Measurements from ENCODE around the gene TMUB1.
A peak's percentile ranks its signal among the peaks of the same experiment; 100 is the strongest.

Gene TMUB1

GRCh38 chr7:151095123-151095797, 12.0 kb upstream of the TMUB1 start:
- TF ChIP-seq CTCF (IDR thresholded peaks at IDR 0.05; ENCODE audit: insufficient read depth, low read length, poor library complexity, severe bottlenecking) = no peak
- peaks cover 2% of the 10 kb centered on the region for H3K36me3 ChIP-seq (ENCODE audit: control insufficient read depth, insufficient read depth, low read length)
- no peaks in the 10 kb centered on the region for H3K27me3 ChIP-seq (replicated peaks; ENCODE audit: control insufficient read depth, insufficient read depth, low read length)
- H3K4me3 ChIP-seq (replicated peaks; ENCODE audit: low read depth, low read length) = no peak overlapping the region
- DNase-seq (ENCODE audit: extremely low read depth, insufficient read length) = no peak

DNA sequence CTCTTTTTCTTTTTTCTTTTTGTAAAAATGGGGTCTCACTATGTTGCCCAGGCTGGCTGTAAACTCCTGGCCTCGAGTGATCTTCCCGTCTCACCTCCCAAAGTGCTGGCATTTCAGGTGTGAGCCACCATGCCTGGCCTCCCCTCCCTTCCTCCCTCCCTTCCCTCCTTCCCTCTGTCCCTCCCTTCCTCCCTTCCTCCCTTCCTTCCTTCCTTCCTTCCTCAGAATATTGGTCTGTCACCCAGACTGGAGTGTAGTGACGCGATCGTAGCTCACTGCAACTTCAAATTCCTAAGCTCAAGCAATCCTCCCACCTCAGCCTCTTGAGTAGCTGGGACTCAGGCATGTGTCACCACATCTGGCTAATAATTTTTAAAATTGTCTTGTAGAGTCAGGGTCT, 11.4 kb upstream of the TMUB1 start:
- TF ChIP-seq CTCF (IDR thresholded peaks at IDR 0.05; ENCODE audit: insufficient read depth, low read length, poor library complexity, severe bottlenecking) = no peak
- no peaks in the 10 kb centered on the region for H3K27me3 ChIP-seq (replicated peaks; ENCODE audit: control insufficient read depth, insufficient read depth, low read length)
- H3K4me3 ChIP-seq (replicated peaks; ENCODE audit: low read depth, low read length) = no peak overlapping the region
- H3K36me3 ChIP-seq (ENCODE audit: control insufficient read depth, insufficient read depth, low read length) = peaks cover 2% of the 10 kb centered on the region
- DNase-seq (ENCODE audit: extremely low read depth, insufficient read length) = no peak

- no peaks in the 10 kb centered on the region for H3K27me3 ChIP-seq (replicated peaks; ENCODE audit: control insufficient read depth, insufficient read depth, low read length)
- TF ChIP-seq CTCF (IDR thresholded peaks at IDR 0.05; ENCODE audit: insufficient read depth, low read length, poor library complexity, severe bottlenecking) = no peak
- DNase-seq (ENCODE audit: extremely low read depth, insufficient read length) = no peak
- peaks cover 2% of the 10 kb centered on the region for H3K36me3 ChIP-seq (ENCODE audit: control insufficient read depth, insufficient read depth, low read length)
- no peak overlapping the region for H3K4me3 ChIP-seq (replicated peaks; ENCODE audit: low read depth, low read length)
Measured at GRCh38 chr7:151093748-151094147, 10.5 kb upstream of the TMUB1 start.

- TF ChIP-seq CTCF (IDR thresholded peaks at IDR 0.05; ENCODE audit: insufficient read depth, low read length, poor library complexity, severe bottlenecking) = no peak
- peaks cover 2% of the 10 kb centered on the region for H3K36me3 ChIP-seq (ENCODE audit: control insufficient read depth, insufficient read depth, low read length)
- no peak overlapping the region for H3K4me3 ChIP-seq (replicated peaks; ENCODE audit: low read depth, low read length)
- DNase-seq (ENCODE audit: extremely low read depth, insufficient read length) = no peak
- H3K27me3 ChIP-seq (replicated peaks; ENCODE audit: control insufficient read depth, insufficient read depth, low read length) = no peaks in the 10 kb centered on the region
Measured at GRCh38 chr7:151091988-151092387, 8.7 kb upstream of the TMUB1 start.

DNA sequence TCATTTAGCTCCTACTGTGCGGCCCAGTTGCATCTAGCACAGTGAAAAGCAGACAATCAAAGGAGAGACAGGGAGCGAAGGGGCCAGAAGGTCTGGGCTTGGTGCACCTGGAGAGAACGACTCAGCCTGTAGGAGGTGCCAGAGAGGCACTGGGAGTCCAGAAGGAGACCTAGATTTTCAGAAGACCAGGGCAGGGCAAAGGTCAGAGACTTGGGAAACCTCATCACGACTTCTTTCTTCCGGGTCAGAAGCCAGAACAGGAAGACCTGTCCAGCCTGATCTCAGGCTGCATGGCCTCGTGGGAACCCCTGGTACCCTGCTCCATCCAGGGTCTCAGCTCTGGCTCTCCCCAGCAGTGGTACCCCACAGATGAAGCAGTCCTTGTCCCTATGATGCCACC, 8.1 kb upstream of the TMUB1 start:
- Histone ChIP-seq H3K36me3 (ENCODE audit: control insufficient read depth, insufficient read depth, low read length) (peaks cover 2% of the 10 kb centered on the region), H3K4me3 (replicated peaks; ENCODE audit: low read depth, low read length) (no peak overlapping the region), H3K27me3 (replicated peaks; ENCODE audit: control insufficient read depth, insufficient read depth, low read length) (no peaks in the 10 kb centered on the region)
- no peak for DNase-seq (ENCODE audit: extremely low read depth, insufficient read length)
- peak; percentile 86 for TF ChIP-seq CTCF (IDR thresholded peaks at IDR 0.05; ENCODE audit: insufficient read depth, low read length, poor library complexity, severe bottlenecking)

DNA sequence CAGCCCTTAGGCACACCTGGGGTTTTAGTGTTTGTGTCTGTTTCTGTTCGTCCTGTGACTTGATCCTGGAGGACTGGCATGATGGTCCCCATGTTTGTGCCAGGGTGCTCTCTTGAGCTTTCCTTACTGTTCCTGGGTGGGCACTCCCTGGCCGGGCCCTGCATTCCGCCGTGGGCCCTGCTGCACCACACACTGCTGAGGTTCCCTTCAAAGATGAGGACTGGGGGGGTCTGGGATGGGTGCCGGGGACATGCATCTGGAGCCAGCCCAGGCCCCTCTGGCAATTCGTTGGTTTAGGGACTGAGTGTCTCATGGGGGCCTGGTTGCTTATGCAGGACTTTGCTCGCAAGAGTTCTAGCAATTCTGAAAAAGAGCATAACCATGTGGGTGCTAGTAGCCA, 7.7 kb upstream of the TMUB1 start:
- Histone ChIP-seq H3K36me3 (ENCODE audit: control insufficient read depth, insufficient read depth, low read length) (peaks cover 2% of the 10 kb centered on the region), H3K4me3 (replicated peaks; ENCODE audit: low read depth, low read length) (no peak overlapping the region), H3K27me3 (replicated peaks; ENCODE audit: control insufficient read depth, insufficient read depth, low read length) (no peaks in the 10 kb centered on the region)
- TF ChIP-seq CTCF (IDR thresholded peaks at IDR 0.05; ENCODE audit: insufficient read depth, low read length, poor library complexity, severe bottlenecking) = no peak
- no peak for DNase-seq (ENCODE audit: extremely low read depth, insufficient read length)
